Activated CD4-positive, CD25-positive, alpha-beta regulatory T cell treated with anti-CD3 and anti-CD28 coated beads, Interleukin-2, amount 50 U/mL, for 72 hours (primary cell): Measurements from ENCODE around the gene IGFBPL1.
"Not testable (repeated sequence)": the region's sequence is repeated elsewhere in the genome, so short reads cannot be mapped to it uniquely, and the experiment has no call there.

Experiments
- DNase-seq: peaks from one replicate; pipeline ENCODE4 v3.0.0; 2021

IGFBPL1 gene

GRCh38 chr9:38428062-38428461 is 3.8 kb upstream of the IGFBPL1 start:
- no peak for DNase-seq

GRCh38 chr9:38424918-38425317 is 664 bp upstream of the IGFBPL1 start:
- no peak for DNase-seq

- no peak for DNase-seq
Observed at GRCh38 chr9:38423273-38423972, 831 bp downstream of the IGFBPL1 start.

GRCh38 chr9:38422555-38423260 is 1.5 kb downstream of the IGFBPL1 start:
- no peak for DNase-seq

- no peak for DNase-seq
Observed at GRCh38 chr9:38421498-38422211, 2.6 kb downstream of the IGFBPL1 start.

GRCh38 chr9:38419181-38419580 is 5.1 kb downstream of the IGFBPL1 start:
- no peak for DNase-seq

- DNase-seq = no peak
Observed at GRCh38 chr9:38418366-38418765, 5.9 kb downstream of the IGFBPL1 start.

- DNase-seq = peak; percentile 37
Observed at GRCh38 chr9:38417003-38417945, 7.0 kb downstream of the IGFBPL1 start.

- no peak for DNase-seq
Observed at GRCh38 chr9:38416461-38416860, 7.8 kb downstream of the IGFBPL1 start.

GRCh38 chr9:38415856-38416255 is 8.4 kb downstream of the IGFBPL1 start:
- no peak for DNase-seq

GRCh38 chr9:38414040-38414723 is 10.1 kb downstream of the IGFBPL1 start:
- DNase-seq = no peak

GRCh38 chr9:38413283-38413682 is 11.0 kb downstream of the IGFBPL1 start:
- DNase-seq = no peak

GRCh38 chr9:38412751-38413150 is 11.5 kb downstream of the IGFBPL1 start:
- no peak for DNase-seq

- no peak for DNase-seq
Observed at GRCh38 chr9:38408719-38409118, 15.5 kb downstream of the IGFBPL1 start.

GRCh38 chr9:38406476-38407186 is 17.6 kb downstream of the IGFBPL1 start:
- no peak for DNase-seq

- DNase-seq = no peak
Observed at GRCh38 chr9:38405785-38406184, 18.5 kb downstream of the IGFBPL1 start.

- DNase-seq = no peak
Observed at GRCh38 chr9:38404314-38404713, 19.9 kb downstream of the IGFBPL1 start.

GRCh38 chr9:38401994-38402393 is 22.3 kb downstream of the IGFBPL1 start:
- DNase-seq = no peak

- not testable (repeated sequence) for DNase-seq
Observed at GRCh38 chr9:38399191-38399590, 25.1 kb downstream of the IGFBPL1 start.

GRCh38 chr9:38396371-38396671 is 27.9 kb downstream of the IGFBPL1 start:
- no peak for DNase-seq

GRCh38 chr9:38395653-38396370 is 28.4 kb downstream of the IGFBPL1 start:
- no peak for DNase-seq
